Brain microvascular endothelial cell (primary cell): Measurements from ENCODE around the gene CARNS1.

Source experiments
- DNase-seq: peaks from one replicate; pipeline ENCODE4 v3.0.0-alpha.2; 2020
- H3K27ac ChIP-seq: fragments of 250-450 bp; sonication (Bioruptor Pico); 2 replicates; pipeline ENCODE4 v1.5.1; 2020; ENCODE audit warnings: mild to moderate bottlenecking, moderate library complexity
- H3K27me3 ChIP-seq: fragments of 250-450 bp; sonication (Bioruptor Pico); replicated peaks from 2 replicates; pipeline ENCODE4 v1.5.1; 2020; ENCODE audit warnings: mild to moderate bottlenecking
- H3K36me3 ChIP-seq: fragments of 250-450 bp; sonication (Bioruptor Pico); replicated peaks from 2 replicates; pipeline ENCODE4 v1.5.1; 2020; ENCODE audit warnings: mild to moderate bottlenecking
- H3K4me3 ChIP-seq: 2 replicates; pipeline ENCODE4 v1.5.1; 2011; ENCODE audit warnings: low read depth, mild to moderate bottlenecking, control low read depth, low read length, moderate library complexity
- CTCF ChIP-seq: IDR thresholded peaks from 2 replicates; pipeline ENCODE4 v1.5.1; 2011; ENCODE audit warnings: low read depth, mild to moderate bottlenecking, moderate library complexity, low read length, control low read depth, inconsistent platforms; ENCODE audit errors: missing control alignments
- in situ Hi-C: cut with HindIII; loops from 2 replicates; pipeline ENCODE4 v1.10.0; 2017; ENCODE audit warnings: low sequenced_read_pairs, low pct_ligation_motif_present

CARNS1 gene

GRCh38 chr11:67393437-67393836 is 22.0 kb upstream of the CARNS1 start:
- no peak for TF ChIP-seq CTCF
- Histone ChIP-seq H3K4me3 (no peak overlapping the region), H3K36me3 (peaks cover 14% of the 10 kb centered on the region), H3K27ac (no peak overlapping the region), H3K27me3 (no peaks in the 10 kb centered on the region)
- no peak for DNase-seq
- in situ Hi-C loops: no loop called here

GRCh38 chr11:67393990-67394389 is 21.5 kb upstream of the CARNS1 start:
- in situ Hi-C loops: no loop called here
- no peak overlapping the region for H3K4me3 ChIP-seq
- no peak for TF ChIP-seq CTCF
- H3K36me3 ChIP-seq: peaks cover 19% of the 10 kb centered on the region
- H3K27me3 ChIP-seq: no peaks in the 10 kb centered on the region
- DNase-seq: no peak
- no peak overlapping the region for H3K27ac ChIP-seq

GRCh38 chr11:67395555-67396258 is 19.8 kb upstream of the CARNS1 start:
- DNase-seq: no peak
- peaks cover 31% of the 10 kb centered on the region for H3K36me3 ChIP-seq
- H3K4me3 ChIP-seq: no peak overlapping the region
- TF ChIP-seq CTCF: no peak
- H3K27me3 ChIP-seq: no peaks in the 10 kb centered on the region
- in situ Hi-C loops: no loop called here
- no peak overlapping the region for H3K27ac ChIP-seq

- H3K27ac ChIP-seq: no peak overlapping the region
These were observed 19.3 kb upstream of the CARNS1 start for GRCh38 chr11:67396259-67396581.

GRCh38 chr11:67396587-67397389 is 18.7 kb upstream of the CARNS1 start:
- no peak overlapping the region for H3K27ac ChIP-seq
- no peak for TF ChIP-seq CTCF
- in situ Hi-C loops: no loop called here
- no peak overlapping the region for H3K4me3 ChIP-seq
- no peak for DNase-seq
- peaks cover 31% of the 10 kb centered on the region for H3K36me3 ChIP-seq
- H3K27me3 ChIP-seq: no peaks in the 10 kb centered on the region

More at GRCh38 chr11:67396259-67396581, 19.3 kb upstream of the CARNS1 start:
- no peak for TF ChIP-seq CTCF
- in situ Hi-C loops: no loop called here
- no peak for DNase-seq
- H3K27me3 ChIP-seq: no peaks in the 10 kb centered on the region
- no peak overlapping the region for H3K4me3 ChIP-seq
- peaks cover 31% of the 10 kb centered on the region for H3K36me3 ChIP-seq
